ENCODE results near the gene CST7. TPM values are rescaled to one million over a fixed set of nuclear protein-coding genes. Genes with fewer than 3 reads are reported as not detected.

The CST7 gene
- polyA plus RNA-seq, 1 of the 3 experiments (the other 2 are of a cell fraction): 0.07 TPM

DNA sequence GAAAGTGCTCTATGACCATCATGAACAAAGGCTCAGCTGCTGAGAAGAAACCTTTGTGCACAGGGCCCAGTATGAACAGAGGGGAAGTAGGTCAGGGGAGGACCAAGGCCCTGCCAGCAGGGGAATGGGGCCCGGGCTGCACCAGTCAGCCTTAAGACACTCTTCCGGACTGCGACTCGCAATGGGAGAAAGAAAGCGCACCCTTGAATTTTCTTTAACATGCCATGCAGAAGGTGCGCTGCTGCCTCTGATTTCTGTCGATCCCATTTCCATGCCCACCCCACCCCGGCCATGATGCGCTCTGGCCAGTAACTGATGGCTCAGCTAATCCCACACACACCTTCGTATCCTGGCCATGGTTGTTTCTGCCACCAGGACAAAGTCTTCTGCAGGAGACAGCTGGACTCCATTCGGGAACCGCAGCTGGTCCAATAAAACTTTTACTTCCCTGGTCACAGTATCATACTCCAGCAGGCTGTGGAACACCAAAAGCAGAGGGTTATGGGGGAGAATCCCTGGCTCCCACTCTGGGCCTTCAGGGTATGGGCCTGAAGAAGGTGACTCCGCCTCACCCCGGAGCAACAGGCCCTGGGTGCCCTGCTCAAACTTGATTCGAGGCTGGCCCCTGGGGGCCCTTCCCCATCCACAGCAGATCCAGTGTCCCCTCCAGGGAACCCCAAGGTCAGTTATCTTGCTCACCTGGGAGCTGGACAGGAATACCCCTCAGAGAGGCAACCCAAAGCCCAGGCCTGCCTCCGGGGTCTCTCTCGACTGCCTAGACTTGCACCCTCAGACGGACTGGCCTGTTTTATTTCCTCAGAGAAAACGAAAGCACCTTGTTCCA is 20.3 kb downstream of the CST7 start:
- no peaks in the 10 kb centered on the region for H3K4me1 ChIP-seq (ENCODE audit: control insufficient read depth in 1 of 2, insufficient read depth in 2 of 2, low read depth in 1 of 2, low read length in 1 of 2)
- H2AFZ ChIP-seq (ENCODE audit: low read depth): no peak overlapping the region
- TF ChIP-seq, protein P1, sequence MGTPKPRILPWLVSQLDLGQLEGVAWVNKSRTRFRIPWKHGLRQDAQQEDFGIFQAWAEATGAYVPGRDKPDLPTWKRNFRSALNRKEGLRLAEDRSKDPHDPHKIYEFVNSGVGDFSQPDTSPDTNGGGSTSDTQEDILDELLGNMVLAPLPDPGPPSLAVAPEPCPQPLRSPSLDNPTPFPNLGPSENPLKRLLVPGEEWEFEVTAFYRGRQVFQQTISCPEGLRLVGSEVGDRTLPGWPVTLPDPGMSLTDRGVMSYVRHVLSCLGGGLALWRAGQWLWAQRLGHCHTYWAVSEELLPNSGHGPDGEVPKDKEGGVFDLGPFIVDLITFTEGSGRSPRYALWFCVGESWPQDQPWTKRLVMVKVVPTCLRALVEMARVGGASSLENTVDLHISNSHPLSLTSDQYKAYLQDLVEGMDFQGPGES (IDR thresholded peaks at IDR 0.05; ENCODE audit: low read depth, low read length): no peak
- TF ChIP-seq TCF12 (IDR thresholded peaks at IDR 0.05) (no peak), NRF1 (IDR thresholded peaks at IDR 0.05; ENCODE audit: low read depth, low read length) (no peak), ELF1 (IDR thresholded peaks at IDR 0.05) (no peak), POLR2AphosphoS5 (IDR thresholded peaks at IDR 0.05; ENCODE audit: low read depth, low read length) (no peak), MEF2A (IDR thresholded peaks at IDR 0.05; ENCODE audit: borderline replicate concordance, low read depth) (no peak), NFIC (IDR thresholded peaks at IDR 0.05; ENCODE audit: borderline replicate concordance) (no peak), SMC3 (IDR thresholded peaks at IDR 0.05; ENCODE audit: low read depth, low read length) (no peak), FOSL2 (IDR thresholded peaks at IDR 0.05; ENCODE audit: borderline replicate concordance, low read depth) (no peak), GABPA (IDR thresholded peaks at IDR 0.05; ENCODE audit: low read depth) (no peak), YY1 (IDR thresholded peaks at IDR 0.05; ENCODE audit: low read depth) (no peak), FOXM1 (IDR thresholded peaks at IDR 0.05; ENCODE audit: low read depth) (no peak), EP300 (IDR thresholded peaks at IDR 0.05; ENCODE audit: borderline replicate concordance in 1 of 2, low read depth in 1 of 2, low read length in 1 of 2) (no peak), FOXJ3 (CRISPR knock-in tag; IDR thresholded peaks at IDR 0.05) (no peak), JUND (IDR thresholded peaks at IDR 0.05) (no peak)
- TF ChIP-seq, protein P2, sequence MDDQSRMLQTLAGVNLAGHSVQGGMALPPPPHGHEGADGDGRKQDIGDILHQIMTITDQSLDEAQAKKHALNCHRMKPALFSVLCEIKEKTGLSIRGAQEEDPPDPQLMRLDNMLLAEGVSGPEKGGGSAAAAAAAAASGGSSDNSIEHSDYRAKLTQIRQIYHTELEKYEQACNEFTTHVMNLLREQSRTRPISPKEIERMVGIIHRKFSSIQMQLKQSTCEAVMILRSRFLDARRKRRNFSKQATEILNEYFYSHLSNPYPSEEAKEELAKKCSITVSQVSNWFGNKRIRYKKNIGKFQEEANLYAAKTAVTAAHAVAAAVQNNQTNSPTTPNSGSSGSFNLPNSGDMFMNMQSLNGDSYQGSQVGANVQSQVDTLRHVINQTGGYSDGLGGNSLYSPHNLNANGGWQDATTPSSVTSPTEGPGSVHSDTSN (IDR thresholded peaks at IDR 0.05): no peak
- TF ChIP-seq, protein P3, sequence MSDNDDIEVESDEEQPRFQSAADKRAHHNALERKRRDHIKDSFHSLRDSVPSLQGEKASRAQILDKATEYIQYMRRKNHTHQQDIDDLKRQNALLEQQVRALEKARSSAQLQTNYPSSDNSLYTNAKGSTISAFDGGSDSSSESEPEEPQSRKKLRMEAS (IDR thresholded peaks at IDR 0.05; ENCODE audit: low read depth): no peak
- TF ChIP-seq, protein P4, sequence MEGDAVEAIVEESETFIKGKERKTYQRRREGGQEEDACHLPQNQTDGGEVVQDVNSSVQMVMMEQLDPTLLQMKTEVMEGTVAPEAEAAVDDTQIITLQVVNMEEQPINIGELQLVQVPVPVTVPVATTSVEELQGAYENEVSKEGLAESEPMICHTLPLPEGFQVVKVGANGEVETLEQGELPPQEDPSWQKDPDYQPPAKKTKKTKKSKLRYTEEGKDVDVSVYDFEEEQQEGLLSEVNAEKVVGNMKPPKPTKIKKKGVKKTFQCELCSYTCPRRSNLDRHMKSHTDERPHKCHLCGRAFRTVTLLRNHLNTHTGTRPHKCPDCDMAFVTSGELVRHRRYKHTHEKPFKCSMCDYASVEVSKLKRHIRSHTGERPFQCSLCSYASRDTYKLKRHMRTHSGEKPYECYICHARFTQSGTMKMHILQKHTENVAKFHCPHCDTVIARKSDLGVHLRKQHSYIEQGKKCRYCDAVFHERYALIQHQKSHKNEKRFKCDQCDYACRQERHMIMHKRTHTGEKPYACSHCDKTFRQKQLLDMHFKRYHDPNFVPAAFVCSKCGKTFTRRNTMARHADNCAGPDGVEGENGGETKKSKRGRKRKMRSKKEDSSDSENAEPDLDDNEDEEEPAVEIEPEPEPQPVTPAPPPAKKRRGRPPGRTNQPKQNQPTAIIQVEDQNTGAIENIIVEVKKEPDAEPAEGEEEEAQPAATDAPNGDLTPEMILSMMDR (IDR thresholded peaks at IDR 0.05): no peak
- no peaks in the 10 kb centered on the region for H3K9me3 ChIP-seq
- H3K4me2 ChIP-seq: no peak overlapping the region
- no peak overlapping the region for H3K4me3 ChIP-seq (ENCODE audit: low read depth in 2 of 2, low read length in 1 of 2)
- no peak for DNase-seq
- H3K9me2 ChIP-seq: no peaks in the 10 kb centered on the region
- peaks cover 23 to 75% of the 10 kb centered on the region in 2 experiments for H3K36me3 ChIP-seq (replicated peaks in 1 of 2; ENCODE audit: control insufficient read depth in 1 of 2, insufficient read depth in 2 of 2, low read length in 1 of 2)
- no peaks in the 10 kb centered on the region for H3F3A ChIP-seq (replicated peaks; ENCODE audit: insufficient read depth)
- no peaks in the 10 kb centered on the region for H3K27me3 ChIP-seq (ENCODE audit: insufficient read depth)
- H3K79me2 ChIP-seq (ENCODE audit: insufficient read depth): no peaks in the 10 kb centered on the region; the same call in 1 of the 2 replicates
- no peak overlapping the region for H3K27ac ChIP-seq (ENCODE audit: low read depth in 2 of 2, low read length in 1 of 2)
- CTCF ChIA-PET: interaction anchor here (1.5 kb wide), 1 partner anchor 26 kb away, joined by 3 read pairs; no protein-coding TSS in a partner anchor
- WGBS (ENCODE audit: low lambda C conversion rate): 90% methylated on average over 13 of the region's 19 CpGs
- POLR2A ChIA-PET: no interaction called here
- H4K20me1 ChIP-seq (ENCODE audit: insufficient read depth): no peaks in the 10 kb centered on the region
- H3K9ac ChIP-seq: no peak overlapping the region

Data from SK-N-SH (cell line).